VCaP (cell line): ENCODE results near the gene KIAA0825.

Experiments
- H3K27ac ChIP-seq: fragments of 450-650 bp; 2 replicates; pipeline ENCODE4 v1.5.1; 2017
- TF ChIP-seq, protein P1 (sequence below): fragments of 450-650 bp; conservative IDR thresholded peaks from 2 replicates; pipeline ENCODE4 v1.5.1; 2017; ENCODE audit warnings: mild to moderate bottlenecking, moderate library complexity

KIAA0825 gene

DNA sequence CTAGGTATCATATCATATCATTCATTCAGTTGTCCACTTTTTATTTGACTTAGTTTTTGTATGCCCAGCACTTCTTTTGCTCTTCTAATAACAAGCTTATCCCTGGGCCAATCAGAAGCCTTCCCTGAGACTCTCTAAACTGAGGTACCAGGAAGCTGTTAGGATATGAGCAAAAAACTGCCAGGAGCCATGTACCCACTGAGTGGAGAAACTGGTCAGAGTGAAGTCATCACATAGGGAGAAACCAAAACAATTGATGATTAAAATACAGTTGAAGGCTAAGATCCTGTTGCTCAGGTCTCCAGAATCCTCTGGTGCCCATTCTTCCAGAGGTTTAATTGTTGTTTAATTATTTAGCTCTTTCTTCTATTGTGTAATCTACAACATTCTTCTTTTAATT lies 120.2 kb downstream of the KIAA0825 start:
- TF ChIP-seq, protein P1, sequence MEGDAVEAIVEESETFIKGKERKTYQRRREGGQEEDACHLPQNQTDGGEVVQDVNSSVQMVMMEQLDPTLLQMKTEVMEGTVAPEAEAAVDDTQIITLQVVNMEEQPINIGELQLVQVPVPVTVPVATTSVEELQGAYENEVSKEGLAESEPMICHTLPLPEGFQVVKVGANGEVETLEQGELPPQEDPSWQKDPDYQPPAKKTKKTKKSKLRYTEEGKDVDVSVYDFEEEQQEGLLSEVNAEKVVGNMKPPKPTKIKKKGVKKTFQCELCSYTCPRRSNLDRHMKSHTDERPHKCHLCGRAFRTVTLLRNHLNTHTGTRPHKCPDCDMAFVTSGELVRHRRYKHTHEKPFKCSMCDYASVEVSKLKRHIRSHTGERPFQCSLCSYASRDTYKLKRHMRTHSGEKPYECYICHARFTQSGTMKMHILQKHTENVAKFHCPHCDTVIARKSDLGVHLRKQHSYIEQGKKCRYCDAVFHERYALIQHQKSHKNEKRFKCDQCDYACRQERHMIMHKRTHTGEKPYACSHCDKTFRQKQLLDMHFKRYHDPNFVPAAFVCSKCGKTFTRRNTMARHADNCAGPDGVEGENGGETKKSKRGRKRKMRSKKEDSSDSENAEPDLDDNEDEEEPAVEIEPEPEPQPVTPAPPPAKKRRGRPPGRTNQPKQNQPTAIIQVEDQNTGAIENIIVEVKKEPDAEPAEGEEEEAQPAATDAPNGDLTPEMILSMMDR = no peak
- no peak overlapping the region for H3K27ac ChIP-seq

DNA sequence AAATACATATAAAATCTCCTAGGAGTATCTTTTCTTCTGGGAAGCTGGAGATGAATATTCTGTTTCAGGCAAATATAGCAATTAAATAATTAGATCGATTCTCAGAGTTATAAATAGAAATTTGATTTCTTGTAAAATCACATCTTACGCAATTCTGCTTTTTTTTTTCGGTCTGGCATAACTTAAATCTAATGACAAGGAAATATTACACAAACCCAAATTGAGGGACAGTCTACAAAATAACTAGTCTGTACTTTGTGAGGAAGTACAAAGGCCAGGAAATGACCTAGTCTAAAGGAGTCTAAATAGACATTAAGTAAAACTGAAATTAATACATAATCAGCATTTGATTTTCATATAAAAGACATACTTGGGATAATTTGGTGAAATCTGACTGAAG lies 133.3 kb downstream of the KIAA0825 start:
- H3K27ac ChIP-seq = no peak overlapping the region
- TF ChIP-seq, protein P1 = no peak

DNA sequence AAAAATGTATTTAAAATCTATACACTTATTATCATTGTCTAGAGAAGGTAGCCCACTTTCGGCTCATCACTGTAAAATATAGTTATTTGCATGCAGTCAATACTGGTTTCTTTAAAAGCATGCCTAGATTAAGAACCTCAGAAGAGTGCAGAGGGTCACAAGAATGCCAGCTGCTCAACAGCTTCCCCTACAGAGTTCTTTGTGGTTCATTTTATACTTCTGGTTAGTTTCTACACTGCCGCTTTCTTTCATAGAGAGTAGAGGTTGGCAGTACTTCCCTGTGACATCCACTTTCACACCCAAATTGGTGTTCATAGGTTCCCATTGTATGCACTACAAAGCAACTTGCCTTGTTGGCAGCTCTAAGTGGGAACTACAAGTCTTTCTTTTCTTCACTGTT lies 137.3 kb downstream of the KIAA0825 start:
- no peak overlapping the region for H3K27ac ChIP-seq
- TF ChIP-seq, protein P1 = no peak

DNA sequence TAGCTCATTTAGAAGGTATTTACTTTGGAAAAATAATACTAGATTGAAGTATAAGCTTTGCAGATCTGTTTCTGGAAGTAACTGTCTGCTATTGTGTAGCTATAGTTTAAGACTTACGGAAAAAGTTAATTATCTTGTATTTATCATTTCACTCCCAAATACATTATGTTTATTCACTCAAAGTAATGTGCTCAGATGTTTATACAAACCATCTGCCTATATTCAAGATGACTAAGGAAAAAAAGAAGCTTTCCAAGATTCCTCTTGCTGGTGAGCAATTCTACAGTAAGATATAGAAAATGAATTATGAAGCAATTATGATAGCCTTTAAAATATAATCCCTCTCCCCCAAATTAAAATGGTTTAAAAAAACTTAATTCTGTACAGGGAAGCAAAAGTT lies 137.9 kb downstream of the KIAA0825 start:
- no peak overlapping the region for H3K27ac ChIP-seq
- TF ChIP-seq, protein P1 = no peak

DNA sequence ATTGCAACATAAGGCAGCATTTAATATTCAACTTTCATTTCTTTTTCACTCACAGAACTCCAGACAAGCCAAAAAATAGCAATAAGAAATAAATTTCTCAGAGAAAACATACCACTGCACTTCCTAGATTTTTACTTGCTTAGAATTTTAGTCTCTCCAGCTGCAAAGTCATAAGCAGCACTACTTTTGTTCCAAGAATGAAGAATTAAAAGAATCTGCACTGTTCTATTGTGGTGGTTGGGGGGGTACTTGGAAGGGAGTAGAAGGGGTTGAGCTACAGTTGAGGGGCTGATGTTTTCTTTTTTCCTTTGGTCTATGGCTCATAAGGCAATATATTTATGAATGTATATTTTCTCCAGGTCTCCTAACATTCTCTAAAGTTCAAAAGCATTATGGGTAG lies 144.5 kb downstream of the KIAA0825 start:
- TF ChIP-seq, protein P1 = no peak
- H3K27ac ChIP-seq = no peak overlapping the region

DNA sequence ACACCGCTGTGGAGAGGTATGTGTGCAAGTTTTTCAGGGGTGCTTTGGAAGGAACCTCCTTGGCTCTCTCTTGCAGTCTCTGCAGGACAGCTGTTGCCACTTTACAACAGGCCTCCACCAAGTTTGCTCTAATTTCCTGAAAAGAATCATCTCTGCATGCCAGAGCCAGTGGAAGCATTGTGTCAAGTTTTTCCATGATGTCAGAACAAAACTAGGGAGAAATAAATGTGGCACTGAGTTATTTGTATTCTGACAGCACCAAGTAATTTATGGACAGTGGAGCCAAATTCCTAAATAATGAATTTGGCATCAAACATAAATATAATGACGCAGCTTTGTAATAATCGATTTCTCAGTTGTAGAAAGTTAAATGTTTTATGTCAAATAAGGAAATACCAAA lies 146.9 kb downstream of the KIAA0825 start:
- TF ChIP-seq, protein P1 = no peak
- 0 out of 2 replicates have a peak overlapping the region, but pooled peaks have one; percentile 78 for H3K27ac ChIP-seq

DNA sequence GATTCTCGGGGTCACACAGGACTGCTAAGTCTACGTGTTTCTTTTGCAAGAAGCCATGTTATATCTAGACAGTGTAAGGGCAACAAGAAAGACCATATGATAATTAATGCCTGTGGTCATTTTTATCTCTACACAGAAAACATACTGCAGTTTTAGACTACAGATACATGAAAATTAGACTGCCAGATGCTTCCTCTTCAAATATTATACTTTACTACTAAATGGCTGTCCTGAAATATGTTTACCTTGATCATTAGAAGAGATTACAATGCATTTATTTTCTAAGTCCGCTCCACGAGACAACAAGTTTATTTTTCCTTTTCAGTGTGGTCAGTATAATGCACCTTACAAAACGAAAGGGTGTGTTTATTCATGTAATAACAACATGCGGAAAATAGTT lies 147.6 kb downstream of the KIAA0825 start:
- H3K27ac ChIP-seq = peak overlapping the region; percentile 78; the same call in 1 of the 2 replicates

More for the DNA sequence above, 147.6 kb downstream of the KIAA0825 start:
- TF ChIP-seq, protein P1 = no peak
